Skeletal muscle tissue (tissue), 4 donors: ENCODE measurements around the gene ACOT7. TPM values are rescaled to one million over a fixed set of nuclear protein-coding genes. Genes with fewer than 3 reads are reported as not detected.

ENCODE experiments used
- H3K27ac ChIP-seq: one replicate; pipeline ENCODE4 v1.7.0; 2013; ENCODE audit warnings: mild to moderate bottlenecking, low read depth, low read length, inconsistent platforms
- H3K27me3 ChIP-seq, 3 donors: one replicate each; pipeline ENCODE4 v1.7.0; 2013; ENCODE audit warnings: low read length in 3 of 3; ENCODE audit not compliant: control insufficient read depth in 3 of 3, insufficient read depth in 3 of 3
- H3K36me3 ChIP-seq, 3 donors: one replicate each; pipeline ENCODE4 v1.7.0; 2013; ENCODE audit warnings: low read length in 3 of 3; ENCODE audit not compliant: control insufficient read depth in 3 of 3, insufficient read depth in 3 of 3
- H3K4me1 ChIP-seq, 3 donors: one replicate each; pipeline ENCODE4 v1.7.0; 2013; ENCODE audit warnings: low read length in 3 of 3, mild to moderate bottlenecking in 3 of 3; ENCODE audit not compliant: control insufficient read depth in 3 of 3, insufficient read depth in 3 of 3
- H3K4me3 ChIP-seq, 3 donors: one replicate each; pipeline ENCODE4 v1.7.0; 2013; ENCODE audit warnings: low read length in 3 of 3
- H3K9ac ChIP-seq, 3 donors: one replicate each; pipeline ENCODE4 v1.7.0; 2013; ENCODE audit warnings: low read length in 3 of 3, mild to moderate bottlenecking in 3 of 3, moderate library complexity in 2 of 3, low read depth in 1 of 3
- H3K9me3 ChIP-seq, 3 donors: one replicate each; pipeline ENCODE4 v1.7.0; 2013; ENCODE audit warnings: low read length in 3 of 3; ENCODE audit not compliant: control insufficient read depth in 3 of 3
- total RNA-seq: library from RNA; depleted of rRNA; stranded (reverse); fragments of >200 nt; gene quantifications from one replicate; pipeline ENCODE4 v1.2.3, GENCODE V29; 2014
- donor health status: Osteomylitis.

ACOT7 gene
- total RNA-seq, 1 donor from 2014 or later = 3.7 TPM

DNA sequence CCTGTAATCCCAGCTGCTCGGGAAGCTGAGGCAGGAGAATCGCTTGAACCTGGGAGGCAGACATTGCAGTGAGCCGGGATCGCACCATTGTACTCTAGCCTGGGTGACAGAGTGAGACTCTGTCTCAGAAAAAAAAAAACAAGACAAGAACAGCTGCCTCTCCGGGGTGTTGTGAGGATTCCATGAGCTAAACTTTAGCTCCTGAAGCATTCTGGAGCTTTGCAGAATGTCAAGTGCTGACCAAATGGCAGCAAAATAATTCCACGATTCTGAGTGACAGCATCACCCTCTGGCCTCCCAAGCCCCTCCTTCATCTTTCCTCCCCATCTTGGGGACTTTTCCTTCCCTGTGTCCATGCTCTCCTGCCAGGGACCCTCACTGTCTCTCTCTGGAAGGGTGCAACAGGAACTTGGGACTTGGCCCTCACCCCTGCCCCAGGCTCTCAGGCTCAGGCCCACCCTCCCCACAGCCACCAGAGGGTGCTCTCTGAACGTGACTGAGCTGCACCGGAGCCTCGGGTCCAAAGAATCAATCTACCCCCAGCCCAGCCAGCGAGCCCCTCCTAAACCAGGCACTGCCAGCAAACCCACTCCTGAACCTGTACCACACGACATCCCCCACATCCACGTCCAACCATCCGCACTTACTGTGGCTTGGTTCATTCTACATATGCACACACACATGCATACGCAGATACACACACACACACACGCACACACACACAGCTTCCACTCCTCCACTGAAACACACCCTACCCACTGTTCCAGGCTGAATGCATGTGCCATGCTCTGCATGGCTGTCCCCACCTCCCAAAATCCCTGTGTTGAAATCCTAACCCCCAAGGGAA lies 45.7 kb downstream of the ACOT7 start:
- Histone ChIP-seq H3K4me1 (peaks cover 14 to 37% (median 29%) of the 10 kb centered on the region in 3 donors), H3K9me3 (no peaks in the 10 kb centered on the region), H3K27ac (peak overlapping the region; percentile 56), H3K36me3 (no peaks in the 10 kb centered on the region), H3K4me3 (peak overlapping the region in 1 of 3 donors; percentile 6), H3K9ac (no peak overlapping the region), H3K27me3 (no peaks in the 10 kb centered on the region)

DNA sequence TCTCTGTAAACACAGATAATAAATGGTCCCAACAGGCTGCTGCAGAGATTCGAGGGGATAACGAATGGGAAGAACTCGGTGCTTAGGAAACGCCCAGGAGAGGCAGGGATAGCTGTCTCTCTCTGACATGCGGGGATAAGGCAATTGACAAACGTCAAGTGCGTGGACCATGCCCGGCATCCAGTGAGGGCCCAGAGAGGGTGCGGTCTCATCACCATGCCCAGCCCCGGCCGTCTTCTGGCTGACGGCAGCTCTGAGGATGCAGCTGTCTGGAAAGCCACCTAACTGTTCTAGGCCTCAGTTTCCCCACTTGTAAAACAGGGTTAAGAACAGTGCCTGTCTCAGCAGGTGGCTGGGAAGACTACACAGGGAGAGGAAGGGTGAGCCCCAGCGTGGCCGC lies 48.1 kb downstream of the ACOT7 start:
- H3K27me3 ChIP-seq = no peaks in the 10 kb centered on the region
- H3K27ac ChIP-seq = no peak overlapping the region
- no peak overlapping the region for H3K9ac ChIP-seq
- H3K4me3 ChIP-seq = no peak overlapping the region
- no peaks in the 10 kb centered on the region for H3K9me3 ChIP-seq
- H3K36me3 ChIP-seq = no peaks in the 10 kb centered on the region
- peaks cover 3 to 18% (median 13%) of the 10 kb centered on the region in 3 donors for H3K4me1 ChIP-seq

DNA sequence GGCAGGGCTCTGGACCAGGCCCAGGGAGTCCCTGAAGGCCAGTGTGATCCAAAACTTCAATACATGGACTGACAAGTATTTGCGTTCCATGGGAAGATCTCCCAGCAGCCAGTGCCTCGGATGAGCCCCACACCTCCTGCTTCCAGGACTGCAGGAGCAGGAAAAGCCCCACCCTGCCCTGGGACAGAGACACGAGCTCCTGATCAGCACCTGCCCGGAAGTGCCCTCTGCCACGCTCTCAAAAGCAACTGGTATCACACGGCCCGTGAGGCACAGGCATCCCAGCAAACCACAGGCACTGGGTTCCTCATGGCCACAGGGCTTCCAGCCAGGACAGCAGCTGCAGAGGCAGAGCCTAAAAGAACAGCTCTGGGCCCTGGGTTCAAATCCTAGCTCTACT lies 48.6 kb downstream of the ACOT7 start:
- H3K27me3 ChIP-seq = no peaks in the 10 kb centered on the region
- H3K27ac ChIP-seq = no peak overlapping the region
- no peaks in the 10 kb centered on the region for H3K9me3 ChIP-seq
- H3K36me3 ChIP-seq = no peaks in the 10 kb centered on the region
- H3K4me1 ChIP-seq = peaks cover 3 to 14% (median 9%) of the 10 kb centered on the region in 3 donors
- no peak overlapping the region for H3K4me3 ChIP-seq
- H3K9ac ChIP-seq = no peak overlapping the region

DNA sequence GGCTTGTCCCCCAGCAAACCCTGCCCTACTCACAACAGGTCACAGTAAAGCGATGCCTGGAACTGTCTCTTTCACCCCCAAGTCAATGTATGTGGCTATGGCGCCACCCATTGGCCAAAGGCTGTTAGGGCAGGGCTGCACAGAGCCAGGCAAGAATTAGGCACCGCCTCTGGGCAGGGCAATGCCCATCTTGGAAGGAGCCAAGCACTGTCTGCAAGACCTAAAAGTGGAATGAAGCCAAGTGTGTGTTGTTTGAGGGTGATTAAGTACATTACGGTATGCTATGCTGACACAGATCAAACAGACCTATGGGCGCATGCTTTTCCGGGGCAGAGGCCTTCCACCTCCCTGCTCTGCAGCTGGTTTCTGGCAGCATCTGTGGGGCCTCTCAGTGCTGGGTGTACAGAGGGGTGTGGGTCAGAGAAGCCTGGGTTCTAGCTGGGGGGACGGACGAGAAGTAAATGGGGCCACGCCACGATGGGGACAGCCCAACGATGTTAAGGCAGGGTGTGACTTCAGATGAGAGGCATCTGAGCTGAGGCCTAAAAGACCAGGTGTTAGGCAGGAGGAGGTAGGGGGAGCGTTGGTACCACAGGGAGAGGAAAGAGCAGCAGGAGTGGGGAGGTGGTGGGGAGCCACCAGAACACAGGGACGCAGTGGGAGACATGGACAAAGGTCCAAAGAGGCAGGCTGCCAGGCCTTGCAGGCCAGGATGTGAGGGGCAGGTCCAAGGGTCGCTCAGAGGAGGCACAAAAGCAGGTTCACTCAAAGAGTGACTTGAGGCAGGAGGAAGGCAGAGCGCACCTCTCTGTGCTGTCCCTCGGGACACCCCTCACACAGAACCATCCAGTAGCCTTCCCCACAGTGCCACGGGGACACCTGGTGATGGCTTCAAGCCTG lies 49.8 kb downstream of the ACOT7 start:
- H3K9ac ChIP-seq = no peak overlapping the region
- no peaks in the 10 kb centered on the region for H3K27me3 ChIP-seq
- H3K36me3 ChIP-seq = no peaks in the 10 kb centered on the region

DNA sequence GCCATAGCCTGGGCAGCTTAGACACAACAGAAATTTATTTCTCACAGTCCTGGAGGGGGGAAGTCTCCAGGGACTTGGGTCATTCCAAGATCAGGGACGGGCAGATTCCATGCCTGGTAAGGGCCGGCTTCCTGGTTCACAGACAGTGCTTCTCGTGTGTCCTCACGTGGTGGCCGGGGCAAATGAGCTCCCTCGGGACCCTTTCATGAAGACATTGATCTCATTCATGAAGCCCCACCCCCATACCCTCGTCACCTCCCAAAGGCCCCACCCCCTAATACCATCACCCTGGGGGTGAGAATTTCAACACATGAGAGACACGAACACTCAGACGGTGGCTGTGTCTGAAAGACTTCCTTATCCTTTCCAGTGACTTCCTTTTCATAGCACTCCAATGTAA lies 51.5 kb downstream of the ACOT7 start:
- Histone ChIP-seq H3K9ac (no peak overlapping the region), H3K9me3 (no peaks in the 10 kb centered on the region), H3K27ac (no peak overlapping the region), H3K4me3 (no peak overlapping the region), H3K4me1 (no peaks in the 10 kb centered on the region), H3K27me3 (no peaks in the 10 kb centered on the region), H3K36me3 (no peaks in the 10 kb centered on the region)

More for the DNA sequence above, 49.8 kb downstream of the ACOT7 start:
- Histone ChIP-seq H3K4me1 (peaks cover 3 to 7% (median 4%) of the 10 kb centered on the region in 3 donors), H3K27ac (no peak overlapping the region), H3K4me3 (no peak overlapping the region), H3K9me3 (no peaks in the 10 kb centered on the region)

DNA sequence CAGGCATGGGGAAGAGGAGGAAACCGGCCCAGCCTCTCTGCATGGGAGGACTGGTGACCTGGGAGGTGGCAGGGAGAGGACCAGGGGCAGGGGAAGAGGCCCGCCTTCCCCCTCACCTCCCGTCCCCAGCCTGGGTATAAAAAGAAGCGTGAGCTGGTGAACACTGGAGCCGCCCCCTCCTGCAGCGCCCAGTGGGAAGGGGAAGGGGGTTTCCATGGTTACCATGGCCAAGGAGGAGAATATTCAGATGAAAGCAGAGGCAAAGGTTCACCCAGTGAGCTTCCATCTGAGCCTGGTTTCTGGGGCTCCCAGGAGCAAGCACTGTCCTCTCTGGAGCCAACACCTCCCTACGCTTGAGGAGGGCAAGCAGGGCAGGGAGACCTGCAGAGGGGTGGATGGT lies 54.9 kb downstream of the ACOT7 start:
- Histone ChIP-seq H3K27ac (no peak overlapping the region), H3K9me3 (no peaks in the 10 kb centered on the region), H3K4me3 (no peak overlapping the region), H3K4me1 (no peaks in the 10 kb centered on the region), H3K36me3 (no peaks in the 10 kb centered on the region), H3K27me3 (no peaks in the 10 kb centered on the region), H3K9ac (no peak overlapping the region)

DNA sequence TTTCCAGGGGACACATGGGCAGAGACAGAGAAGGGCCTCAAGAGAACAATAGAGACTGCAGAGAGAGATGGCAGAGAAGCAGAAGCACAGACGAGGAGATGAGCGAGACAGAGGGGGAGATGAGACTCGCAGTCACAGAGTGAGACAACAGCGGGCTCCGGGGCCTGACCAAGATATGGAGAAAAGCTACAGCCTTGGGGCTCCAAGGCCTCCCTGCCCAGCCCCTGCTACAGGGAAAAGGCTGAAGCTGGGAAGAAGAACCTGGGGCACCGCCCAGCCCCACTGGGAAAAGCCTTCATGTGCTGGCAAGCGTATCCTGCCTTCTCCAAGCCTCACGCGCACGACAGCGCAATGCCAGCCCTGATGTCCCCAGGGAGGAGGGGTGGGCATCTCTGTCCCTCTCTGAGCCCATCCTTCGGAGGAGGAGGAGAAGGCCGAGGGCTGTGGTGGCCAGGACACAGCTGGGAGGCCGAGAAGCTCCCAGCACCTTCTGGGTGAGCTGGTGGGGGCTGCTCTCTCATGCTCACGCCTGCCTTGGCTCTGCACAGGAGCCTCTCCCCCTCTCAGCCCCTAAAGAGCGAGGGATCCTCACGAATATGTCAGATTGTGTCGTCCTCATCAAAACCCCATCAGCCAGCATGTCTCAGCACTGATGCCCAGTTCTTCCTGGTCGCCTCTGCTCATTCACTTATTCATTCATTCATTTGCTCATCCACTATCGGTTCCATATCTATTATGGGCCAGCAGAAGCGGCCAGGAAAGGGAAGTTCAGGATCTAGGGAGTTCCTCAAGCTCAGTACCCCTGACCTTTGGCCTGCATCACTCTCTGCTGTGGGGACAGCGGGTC lies 56.6 kb downstream of the ACOT7 start:
- Histone ChIP-seq H3K27ac (no peak overlapping the region), H3K9ac (no peak overlapping the region), H3K9me3 (no peaks in the 10 kb centered on the region), H3K4me1 (no peaks in the 10 kb centered on the region), H3K36me3 (no peaks in the 10 kb centered on the region), H3K27me3 (no peaks in the 10 kb centered on the region), H3K4me3 (no peak overlapping the region)

DNA sequence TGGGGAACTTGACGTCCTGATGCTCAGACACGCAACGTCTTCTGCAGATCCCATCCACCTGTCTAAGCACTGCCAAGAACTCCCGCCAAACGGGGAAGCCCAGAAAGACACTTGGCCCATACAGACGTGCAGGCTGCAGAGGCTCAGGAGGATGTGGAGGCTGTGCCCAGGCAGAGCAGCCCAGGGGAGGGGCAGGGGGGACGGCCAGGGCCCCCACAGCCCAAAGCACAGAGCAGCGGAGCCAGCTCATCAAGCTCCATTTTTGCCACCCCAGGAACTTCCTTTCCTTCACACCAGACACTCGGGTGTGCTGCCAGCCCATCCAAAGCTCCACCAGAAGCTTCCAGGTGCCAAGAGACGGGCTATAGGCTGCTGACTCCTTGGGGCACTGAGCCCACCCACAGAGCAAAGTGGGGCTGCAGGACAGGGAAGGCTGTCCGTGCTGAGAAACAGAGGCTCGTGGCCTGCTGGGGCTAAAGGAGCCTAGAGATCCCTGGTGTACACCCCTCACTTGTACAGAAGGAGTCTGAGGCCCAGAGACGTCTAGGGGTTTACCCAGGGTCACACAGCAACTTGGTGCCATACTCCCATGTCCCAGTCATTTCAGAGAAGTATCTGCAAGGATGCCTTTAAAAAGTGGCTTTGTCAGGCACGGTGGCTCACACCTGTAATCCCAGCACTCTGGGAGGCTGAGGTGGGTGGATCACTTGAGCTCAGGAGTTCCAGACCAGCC lies 59.1 kb downstream of the ACOT7 start:
- H3K36me3 ChIP-seq = no peaks in the 10 kb centered on the region
- no peaks in the 10 kb centered on the region for H3K4me1 ChIP-seq
- no peaks in the 10 kb centered on the region for H3K9me3 ChIP-seq

DNA sequence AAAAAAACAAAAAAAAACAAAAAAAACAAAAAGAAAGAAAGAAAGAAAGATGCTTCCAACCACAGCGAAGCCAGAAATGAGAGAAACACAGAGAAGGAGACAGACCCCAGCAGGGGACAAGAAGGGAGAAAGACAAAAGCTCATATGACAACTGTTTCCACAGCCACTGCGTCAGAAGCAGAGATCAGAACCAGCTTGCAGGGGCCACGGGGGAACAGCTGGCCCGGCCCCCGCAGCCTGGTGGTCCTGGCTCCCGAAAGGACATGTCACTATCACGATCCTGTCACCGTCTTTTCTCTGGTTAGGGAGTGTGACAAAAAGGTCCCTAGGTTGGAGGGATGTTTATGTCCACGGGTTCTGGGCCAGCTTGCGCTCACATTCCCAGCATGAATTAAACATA lies 60.7 kb downstream of the ACOT7 start:
- H3K36me3 ChIP-seq = no peaks in the 10 kb centered on the region
- no peak overlapping the region for H3K4me3 ChIP-seq
- H3K27ac ChIP-seq = no peak overlapping the region
- H3K9me3 ChIP-seq = no peaks in the 10 kb centered on the region
- peaks cover 0 to 5% (median 0%) of the 10 kb centered on the region in 3 donors for H3K4me1 ChIP-seq
- H3K9ac ChIP-seq = no peak overlapping the region
- H3K27me3 ChIP-seq = no peaks in the 10 kb centered on the region

More for the DNA sequence above, 59.1 kb downstream of the ACOT7 start:
- Histone ChIP-seq H3K4me3 (no peak overlapping the region), H3K27me3 (no peaks in the 10 kb centered on the region), H3K27ac (no peak overlapping the region), H3K9ac (no peak overlapping the region)
